Peyer's patch (tissue), 4 donors: Measurements from ENCODE around the gene ZFP92. TPM values are rescaled to one million over a fixed set of nuclear protein-coding genes. Genes with fewer than 3 reads are reported as not detected.
A peak's percentile ranks its signal among the peaks of the same experiment; 100 is the strongest.

Source experiments
- DNase-seq, 3 donors: peaks; one replicate each; pipeline ENCODE4 v3.0.0-alpha.2; 2017 to 2019
- H3K27ac ChIP-seq, 4 donors: fragments of 200-600 bp; sonication (generic); one replicate each; pipeline ENCODE4 v1.5.1; 2016 to 2019
- H3K27me3 ChIP-seq, 2 donors: fragments of 200-600 bp; sonication (generic); one replicate each; pipeline ENCODE4 v1.5.1; 2019
- H3K36me3 ChIP-seq, 3 donors: fragments of 200-600 bp; sonication (generic); one replicate each; pipeline ENCODE4 v1.5.1; 2016 to 2019
- H3K4me1 ChIP-seq, 4 donors: fragments of 200-600 bp; sonication (generic); one replicate each; pipeline ENCODE4 v1.5.1; 2016 to 2019
- H3K4me3 ChIP-seq, 4 donors: fragments of 200-600 bp; sonication (generic); 1 replicate in 3 of 4; 2 replicates in 1 of 4; pipeline ENCODE4 v1.5.1; 2016 to 2019; ENCODE audit warnings: mild to moderate bottlenecking in 1 of 4
- H3K9me3 ChIP-seq, 4 donors: fragments of 200-600 bp; sonication (generic); one replicate each; pipeline ENCODE4 v1.5.1; 2016 to 2019; ENCODE audit warnings: mild to moderate bottlenecking in 1 of 4
- CTCF ChIP-seq, 6 experiments: fragments of 450-650 bp in 4 of 6; fragments of 200-600 bp in 2 of 6; sonication (generic) in 1 of 6; IDR thresholded peaks; one replicate each; pipeline ENCODE4 v1.5.1; 2017 to 2019; ENCODE audit warnings: antibody characterized with exemption in 6 of 6, mild to moderate bottlenecking in 3 of 6, moderate library complexity in 1 of 6
- POLR2A ChIP-seq, 2 donors: fragments of 450-650 bp; IDR thresholded peaks; one replicate each; pipeline ENCODE4 v1.5.1; 2017; ENCODE audit warnings: antibody characterized with exemption in 2 of 2, mild to moderate bottlenecking in 2 of 2, moderate library complexity in 2 of 2
- total RNA-seq, 4 donors: library from RNA; depleted of rRNA; stranded (reverse); fragments of >200 nt; gene quantifications; one replicate each; pipeline ENCODE4 v1.1.0, GENCODE V29; 2016

Gene ZFP92
- total RNA-seq, 4 donors from 2014 or later: 0.19 to 2.3 (median 0.81) TPM

- no peaks in the 10 kb centered on the region for H3K27me3 ChIP-seq
- no peak for DNase-seq
- no peak overlapping the region for H3K27ac ChIP-seq
- H3K9me3 ChIP-seq: peaks cover 0 to 5% (median 0%) of the 10 kb centered on the region in 4 donors
- no peaks in the 10 kb centered on the region for H3K36me3 ChIP-seq
- no peak overlapping the region for H3K4me3 ChIP-seq
- H3K4me1 ChIP-seq: no peaks in the 10 kb centered on the region
- TF ChIP-seq CTCF (IDR thresholded peaks at IDR 0.05) (no peak), POLR2A (IDR thresholded peaks at IDR 0.05) (no peak)
Observed at GRCh38 chrX:153426204-153426603, 14.9 kb downstream of the ZFP92 start.

GRCh38 chrX:153430796-153431195, 19.5 kb downstream of the ZFP92 start:
- H3K9me3 ChIP-seq: peaks cover 0 to 5% (median 0%) of the 10 kb centered on the region in 4 donors
- no peak overlapping the region for H3K4me3 ChIP-seq
- no peak overlapping the region for H3K27ac ChIP-seq
- H3K27me3 ChIP-seq: no peaks in the 10 kb centered on the region
- H3K36me3 ChIP-seq: no peaks in the 10 kb centered on the region
- TF ChIP-seq CTCF (IDR thresholded peaks at IDR 0.05): no peak
- no peak for TF ChIP-seq POLR2A (IDR thresholded peaks at IDR 0.05)
- DNase-seq: no peak
- no peaks in the 10 kb centered on the region for H3K4me1 ChIP-seq

- H3K36me3 ChIP-seq: no peaks in the 10 kb centered on the region
- no peaks in the 10 kb centered on the region for H3K27me3 ChIP-seq
- H3K4me1 ChIP-seq: no peaks in the 10 kb centered on the region
- TF ChIP-seq CTCF (IDR thresholded peaks at IDR 0.05) (no peak), POLR2A (IDR thresholded peaks at IDR 0.05) (no peak)
- H3K4me3 ChIP-seq: no peak overlapping the region
- H3K9me3 ChIP-seq: peaks cover 0 to 5% (median 0%) of the 10 kb centered on the region in 4 donors
- DNase-seq: no peak
- H3K27ac ChIP-seq: no peak overlapping the region
Observed at GRCh38 chrX:153433161-153433680, 21.9 kb downstream of the ZFP92 start.

GRCh38 chrX:153433781-153434285, 22.6 kb downstream of the ZFP92 start:
- TF ChIP-seq CTCF (IDR thresholded peaks at IDR 0.05) (no peak), POLR2A (IDR thresholded peaks at IDR 0.05) (no peak)
- Histone ChIP-seq H3K36me3 (no peaks in the 10 kb centered on the region), H3K27ac (no peak overlapping the region), H3K4me1 (no peaks in the 10 kb centered on the region), H3K27me3 (no peaks in the 10 kb centered on the region), H3K4me3 (no peak overlapping the region), H3K9me3 (peaks cover 0 to 5% (median 0%) of the 10 kb centered on the region in 4 donors)
- DNase-seq: no peak

- DNase-seq: peak in 1 of 3 donors; percentile 4
- Histone ChIP-seq H3K4me3 (no peak overlapping the region), H3K9me3 (peaks cover 0 to 5% (median 0%) of the 10 kb centered on the region in 4 donors), H3K27me3 (no peaks in the 10 kb centered on the region), H3K4me1 (no peaks in the 10 kb centered on the region), H3K36me3 (no peaks in the 10 kb centered on the region), H3K27ac (no peak overlapping the region)
- TF ChIP-seq POLR2A (IDR thresholded peaks at IDR 0.05): no peak
- no peak for TF ChIP-seq CTCF (IDR thresholded peaks at IDR 0.05)
Observed at GRCh38 chrX:153434801-153435200, 23.5 kb downstream of the ZFP92 start.
